ENCODE data around the gene LAMC2.

- TF ChIP-seq CTCF (IDR thresholded peaks at IDR 0.05) (no peak), POLR2A (IDR thresholded peaks at IDR 0.05) (no peak)
These were observed 18.4 kb upstream of the LAMC2 start for GRCh38 chr1:183167676-183168075.
